ENCODE results near the gene EYA4.

DNA sequence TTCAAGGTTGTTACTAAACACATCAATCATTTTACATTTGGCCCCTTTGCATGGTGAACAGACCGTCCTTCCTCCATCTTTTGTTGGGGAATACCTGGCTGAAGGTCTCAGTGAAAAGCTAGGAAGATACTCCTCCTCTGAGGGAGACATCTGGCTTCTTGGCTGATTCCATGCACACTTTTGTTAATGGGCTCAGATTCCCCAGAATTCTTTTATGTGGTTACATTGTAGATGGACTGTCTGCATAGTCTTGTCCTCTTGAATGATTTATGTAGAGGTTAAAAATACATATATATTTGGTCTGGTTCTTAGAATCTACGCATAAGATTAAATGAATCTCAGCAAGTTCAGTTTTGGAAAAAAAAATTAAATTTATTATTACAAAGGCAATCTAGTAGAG is 167.0 kb downstream of the EYA4 start:
- TF ChIP-seq, protein P1, sequence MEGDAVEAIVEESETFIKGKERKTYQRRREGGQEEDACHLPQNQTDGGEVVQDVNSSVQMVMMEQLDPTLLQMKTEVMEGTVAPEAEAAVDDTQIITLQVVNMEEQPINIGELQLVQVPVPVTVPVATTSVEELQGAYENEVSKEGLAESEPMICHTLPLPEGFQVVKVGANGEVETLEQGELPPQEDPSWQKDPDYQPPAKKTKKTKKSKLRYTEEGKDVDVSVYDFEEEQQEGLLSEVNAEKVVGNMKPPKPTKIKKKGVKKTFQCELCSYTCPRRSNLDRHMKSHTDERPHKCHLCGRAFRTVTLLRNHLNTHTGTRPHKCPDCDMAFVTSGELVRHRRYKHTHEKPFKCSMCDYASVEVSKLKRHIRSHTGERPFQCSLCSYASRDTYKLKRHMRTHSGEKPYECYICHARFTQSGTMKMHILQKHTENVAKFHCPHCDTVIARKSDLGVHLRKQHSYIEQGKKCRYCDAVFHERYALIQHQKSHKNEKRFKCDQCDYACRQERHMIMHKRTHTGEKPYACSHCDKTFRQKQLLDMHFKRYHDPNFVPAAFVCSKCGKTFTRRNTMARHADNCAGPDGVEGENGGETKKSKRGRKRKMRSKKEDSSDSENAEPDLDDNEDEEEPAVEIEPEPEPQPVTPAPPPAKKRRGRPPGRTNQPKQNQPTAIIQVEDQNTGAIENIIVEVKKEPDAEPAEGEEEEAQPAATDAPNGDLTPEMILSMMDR (IDR thresholded peaks at IDR 0.05; ENCODE audit: insufficient read depth, low read depth, low read length), result no peak
- TF ChIP-seq EZH2 (IDR thresholded peaks at IDR 0.05; ENCODE audit: insufficient read depth, low read length), result no peak
